Immature natural killer cell (primary cell): Measurements from ENCODE around the gene C2orf49. TPM values are rescaled to one million over a fixed set of nuclear protein-coding genes. Genes with fewer than 3 reads are reported as not detected.

Source experiments
- DNase-seq, 3 donors: peaks; one replicate each; pipeline ENCODE4 v3.0.0; 2022; ENCODE audit warnings: mixed read lengths in 1 of 3
- H3K27ac Mint-ChIP-seq, 6 donors: one replicate each; pipeline ENCODE4 v1.8.0; 2020; ENCODE audit warnings: mixed read lengths in 6 of 6, mild to moderate bottlenecking in 5 of 6, inconsistent platforms in 4 of 6, moderate library complexity in 3 of 6
- H3K27me3 Mint-ChIP-seq, 3 donors: one replicate each; pipeline ENCODE4 v1.8.0; 2020 to 2021; ENCODE audit warnings: low read depth in 3 of 3, mild to moderate bottlenecking in 3 of 3, mixed read lengths in 3 of 3, moderate library complexity in 3 of 3, inconsistent platforms in 1 of 3
- H3K36me3 Mint-ChIP-seq, 3 donors: one replicate each; pipeline ENCODE4 v1.8.0; 2020; ENCODE audit warnings: mixed read lengths in 3 of 3, inconsistent platforms in 2 of 3, mild to moderate bottlenecking in 2 of 3
- H3K4me1 Mint-ChIP-seq, 2 donors: one replicate each; pipeline ENCODE4 v1.8.0; 2020; ENCODE audit warnings: inconsistent platforms in 2 of 2, mild to moderate bottlenecking in 2 of 2, mixed read lengths in 2 of 2, moderate library complexity in 1 of 2
- H3K4me3 Mint-ChIP-seq, 5 donors: one replicate each; pipeline ENCODE4 v1.8.0; 2020; ENCODE audit warnings: mild to moderate bottlenecking in 5 of 5, mixed read lengths in 5 of 5, inconsistent platforms in 3 of 5, moderate library complexity in 3 of 5
- H3K9me3 Mint-ChIP-seq, 6 donors: one replicate each; pipeline ENCODE4 v1.8.0; 2020; ENCODE audit warnings: mild to moderate bottlenecking in 6 of 6, mixed read lengths in 6 of 6, inconsistent platforms in 4 of 6, moderate library complexity in 3 of 6
- polyA plus RNA-seq, 3 donors: library from polyadenylated mRNA; unstranded; fragments of 300-500 nt; fragmentation: Illumina TruSeq; gene quantifications; one replicate each; pipeline ENCODE4 v1.2.3, GENCODE V29; 2021

Gene C2orf49
- 10 to 100 TPM in 2 of 3 donors, 1 to 10 TPM in 1; 4.6 to 12.2 (median 11.1) TPM for polyA plus RNA-seq

- H3K36me3 Mint-ChIP-seq = peaks cover 3 to 8% (median 6%) of the 10 kb centered on the region in 3 donors
- H3K4me1 Mint-ChIP-seq = peaks cover 33 to 53% of the 10 kb centered on the region in 2 donors
- peak; percentile 91 to 92 (median 92) for DNase-seq
- H3K4me3 Mint-ChIP-seq = peak within 1 kb of the TSS; percentile 97 to 100 (median 100)
- peaks cover 8 to 13% (median 8%) of the 10 kb centered on the region in 3 donors for H3K27me3 Mint-ChIP-seq
- peak within 1 kb of the TSS; percentile 99 to 100 (median 100) for H3K27ac Mint-ChIP-seq
- H3K9me3 Mint-ChIP-seq = no peaks in the 10 kb centered on the region
Measured at GRCh38 chr2:105337122-105338019, at the start of gene C2orf49. Gene C2orf49, plus strand, starts transcription at chr2:105337540. Its CDS starts 48 bp downstream, at chr2:105337588.

- peaks cover 0 to 5% of the 10 kb centered on the region in 2 donors for H3K4me1 Mint-ChIP-seq
- H3K36me3 Mint-ChIP-seq = peaks cover 16 to 42% (median 21%) of the 10 kb centered on the region in 3 donors
Measured at GRCh38 chr2:105287692-105288091, 49.6 kb upstream of the C2orf49 start.

GRCh38 chr2:105288133-105288532, 49.2 kb upstream of the C2orf49 start:
- Mint-ChIP-seq H3K27ac (no peak overlapping the region), H3K4me3 (no peak overlapping the region), H3K9me3 (no peaks in the 10 kb centered on the region), H3K27me3 (no peaks in the 10 kb centered on the region), H3K4me1 (peaks cover 0 to 5% of the 10 kb centered on the region in 2 donors), H3K36me3 (peaks cover 16 to 42% (median 21%) of the 10 kb centered on the region in 3 donors)
- DNase-seq = no peak

More at GRCh38 chr2:105287692-105288091, 49.6 kb upstream of the C2orf49 start:
- Mint-ChIP-seq H3K27me3 (no peaks in the 10 kb centered on the region), H3K4me3 (no peak overlapping the region), H3K9me3 (no peaks in the 10 kb centered on the region), H3K27ac (no peak overlapping the region)
- DNase-seq = peak; percentile 6 to 13 (median 10)

GRCh38 chr2:105290981-105291660, 46.2 kb upstream of the C2orf49 start:
- Mint-ChIP-seq H3K36me3 (peaks cover 12 to 40% (median 19%) of the 10 kb centered on the region in 3 donors), H3K4me1 (peaks cover 0 to 5% of the 10 kb centered on the region in 2 donors), H3K9me3 (no peaks in the 10 kb centered on the region), H3K27ac (peak overlapping the region in 1 of 6 donors; percentile 24), H3K4me3 (no peak overlapping the region), H3K27me3 (peaks cover 0 to 2% (median 0%) of the 10 kb centered on the region in 3 donors)
- DNase-seq = no peak

GRCh38 chr2:105291981-105292380, 45.4 kb upstream of the C2orf49 start:
- DNase-seq = no peak
- Mint-ChIP-seq H3K36me3 (peaks cover 14 to 43% (median 22%) of the 10 kb centered on the region in 3 donors), H3K9me3 (no peaks in the 10 kb centered on the region), H3K27ac (no peak overlapping the region), H3K4me1 (peaks cover 0 to 7% of the 10 kb centered on the region in 2 donors), H3K4me3 (no peak overlapping the region), H3K27me3 (peaks cover 0 to 2% (median 0%) of the 10 kb centered on the region in 3 donors)

GRCh38 chr2:105294046-105294445, 43.3 kb upstream of the C2orf49 start:
- Mint-ChIP-seq H3K4me1 (peaks cover 3 to 16% of the 10 kb centered on the region in 2 donors), H3K9me3 (no peaks in the 10 kb centered on the region), H3K36me3 (peaks cover 27 to 60% (median 39%) of the 10 kb centered on the region in 3 donors), H3K27ac (no peak overlapping the region), H3K27me3 (peaks cover 0 to 2% (median 0%) of the 10 kb centered on the region in 3 donors), H3K4me3 (no peak overlapping the region)
- no peak for DNase-seq

- Mint-ChIP-seq H3K27ac (peak overlapping the region in 1 of 6 donors; percentile 10), H3K4me3 (no peak overlapping the region), H3K9me3 (no peaks in the 10 kb centered on the region), H3K36me3 (peaks cover 27 to 54% (median 39%) of the 10 kb centered on the region in 3 donors), H3K27me3 (peaks cover 0 to 2% (median 0%) of the 10 kb centered on the region in 3 donors), H3K4me1 (peaks cover 3 to 16% of the 10 kb centered on the region in 2 donors)
- peak in 2 of 3 donors; percentile 9 to 14 for DNase-seq
Measured at GRCh38 chr2:105294844-105295481, 42.4 kb upstream of the C2orf49 start.

GRCh38 chr2:105296017-105296611, 41.2 kb upstream of the C2orf49 start:
- H3K27ac Mint-ChIP-seq = no peak overlapping the region
- H3K36me3 Mint-ChIP-seq = peaks cover 23 to 47% (median 35%) of the 10 kb centered on the region in 3 donors
- H3K9me3 Mint-ChIP-seq = no peaks in the 10 kb centered on the region
- H3K27me3 Mint-ChIP-seq = peaks cover 0 to 2% (median 0%) of the 10 kb centered on the region in 3 donors
- peaks cover 5 to 16% of the 10 kb centered on the region in 2 donors for H3K4me1 Mint-ChIP-seq
- no peak overlapping the region for H3K4me3 Mint-ChIP-seq
- no peak for DNase-seq

GRCh38 chr2:105297216-105297615, 40.1 kb upstream of the C2orf49 start:
- peaks cover 18 to 39% (median 26%) of the 10 kb centered on the region in 3 donors for H3K36me3 Mint-ChIP-seq
- H3K4me1 Mint-ChIP-seq = peaks cover 16 to 26% of the 10 kb centered on the region in 2 donors
- no peaks in the 10 kb centered on the region for H3K9me3 Mint-ChIP-seq
- H3K27ac Mint-ChIP-seq = peak overlapping the region in 3 of 6 donors; percentile 29 to 63 (median 47)
- peaks cover 0 to 2% (median 0%) of the 10 kb centered on the region in 3 donors for H3K27me3 Mint-ChIP-seq
- DNase-seq = no peak
- no peak overlapping the region for H3K4me3 Mint-ChIP-seq

GRCh38 chr2:105298017-105298416, 39.3 kb upstream of the C2orf49 start:
- no peak for DNase-seq
- Mint-ChIP-seq H3K4me1 (peaks cover 19 to 34% of the 10 kb centered on the region in 2 donors), H3K9me3 (no peaks in the 10 kb centered on the region), H3K27me3 (peaks cover 0 to 2% (median 0%) of the 10 kb centered on the region in 3 donors), H3K36me3 (peaks cover 18 to 37% (median 23%) of the 10 kb centered on the region in 3 donors), H3K27ac (no peak overlapping the region), H3K4me3 (no peak overlapping the region)

GRCh38 chr2:105299290-105299689, 38.0 kb upstream of the C2orf49 start:
- no peaks in the 10 kb centered on the region for H3K9me3 Mint-ChIP-seq

GRCh38 chr2:105301646-105302045, 35.7 kb upstream of the C2orf49 start:
- no peak for DNase-seq
- H3K27me3 Mint-ChIP-seq = no peaks in the 10 kb centered on the region
- peak overlapping the region in 1 of 6 donors; percentile 16 for H3K27ac Mint-ChIP-seq
- H3K4me1 Mint-ChIP-seq = peaks cover 28 to 49% of the 10 kb centered on the region in 2 donors
- H3K9me3 Mint-ChIP-seq = no peaks in the 10 kb centered on the region
- peaks cover 18 to 25% (median 20%) of the 10 kb centered on the region in 3 donors for H3K36me3 Mint-ChIP-seq
- H3K4me3 Mint-ChIP-seq = no peak overlapping the region

More at GRCh38 chr2:105299290-105299689, 38.0 kb upstream of the C2orf49 start:
- no peak for DNase-seq
- peaks cover 0 to 2% (median 0%) of the 10 kb centered on the region in 3 donors for H3K27me3 Mint-ChIP-seq
- no peak overlapping the region for H3K4me3 Mint-ChIP-seq
- H3K27ac Mint-ChIP-seq = no peak overlapping the region
- peaks cover 18 to 29% (median 22%) of the 10 kb centered on the region in 3 donors for H3K36me3 Mint-ChIP-seq
- peaks cover 25 to 45% of the 10 kb centered on the region in 2 donors for H3K4me1 Mint-ChIP-seq

- peak overlapping the region in 3 of 6 donors; percentile 29 to 72 (median 30) for H3K27ac Mint-ChIP-seq
- peaks cover 0 to 2% (median 0%) of the 10 kb centered on the region in 3 donors for H3K27me3 Mint-ChIP-seq
- H3K36me3 Mint-ChIP-seq = peaks cover 12 to 19% (median 16%) of the 10 kb centered on the region in 3 donors
- no peak for DNase-seq
- no peaks in the 10 kb centered on the region for H3K9me3 Mint-ChIP-seq
- peaks cover 32 to 66% of the 10 kb centered on the region in 2 donors for H3K4me1 Mint-ChIP-seq
- peak overlapping the region in 1 of 5 donors; percentile 20 for H3K4me3 Mint-ChIP-seq
Measured at GRCh38 chr2:105307146-105307545, 30.2 kb upstream of the C2orf49 start.
